ENCODE data around the gene OR2V2. TPM values are rescaled to one million over a fixed set of nuclear protein-coding genes. Genes with fewer than 3 reads are reported as not detected.

OR2V2 gene
- total RNA-seq, 2 experiments from 2014 or later, result not detected

- POLR2A ChIA-PET, result no interaction called here
- no peak for DNase-seq
- Mint-ChIP-seq H3K36me3 (ENCODE audit: low read depth) (no peaks in the 10 kb centered on the region), H3K4me3 (no peak overlapping the region), H3K27me3 (peaks cover 28% of the 10 kb centered on the region), H3K4me1 (no peaks in the 10 kb centered on the region), H3K9me3 (ENCODE audit: low read depth) (peaks cover 5% of the 10 kb centered on the region), H3K27ac (no peak overlapping the region)
- ATAC-seq, result no peak
- intact Hi-C loops (cut with DNase I, micrococcal nuclease), result no loop called here
- CTCF ChIA-PET, result no interaction called here
Measured at GRCh38 chr5:181133610-181134231, 13.7 kb upstream of the OR2V2 start.

GRCh38 chr5:181134259-181134658, 13.1 kb upstream of the OR2V2 start:
- intact Hi-C loops (cut with DNase I, micrococcal nuclease), result no loop called here
- H3K27ac Mint-ChIP-seq, result no peak overlapping the region
- no peak for ATAC-seq
- H3K9me3 Mint-ChIP-seq (ENCODE audit: low read depth), result peaks cover 7% of the 10 kb centered on the region
- H3K36me3 Mint-ChIP-seq (ENCODE audit: low read depth), result no peaks in the 10 kb centered on the region
- no peak for DNase-seq
- H3K4me3 Mint-ChIP-seq, result no peak overlapping the region
- peaks cover 26% of the 10 kb centered on the region for H3K27me3 Mint-ChIP-seq
- ChIA-PET CTCF (no interaction called here), POLR2A (no interaction called here)
- no peaks in the 10 kb centered on the region for H3K4me1 Mint-ChIP-seq

GRCh38 chr5:181136361-181136955, 10.9 kb upstream of the OR2V2 start:
- intact Hi-C loops (cut with DNase I, micrococcal nuclease), result no loop called here
- H3K27me3 Mint-ChIP-seq, result peaks cover 27% of the 10 kb centered on the region
- peaks cover 13% of the 10 kb centered on the region for H3K9me3 Mint-ChIP-seq (ENCODE audit: low read depth)
- H3K27ac Mint-ChIP-seq, result no peak overlapping the region
- CTCF ChIA-PET, result interaction anchor here (0.7 kb wide), 1 partner anchor 85 kb away, joined by 3 read pairs; no protein-coding TSS in a partner anchor
- POLR2A ChIA-PET, result no interaction called here
- DNase-seq, result no peak
- no peak overlapping the region for H3K4me3 Mint-ChIP-seq
- H3K4me1 Mint-ChIP-seq, result no peaks in the 10 kb centered on the region
- no peak for ATAC-seq
- no peaks in the 10 kb centered on the region for H3K36me3 Mint-ChIP-seq (ENCODE audit: low read depth)

- Mint-ChIP-seq H3K27ac (no peak overlapping the region), H3K4me1 (no peaks in the 10 kb centered on the region), H3K27me3 (peaks cover 28% of the 10 kb centered on the region), H3K36me3 (ENCODE audit: low read depth) (no peaks in the 10 kb centered on the region), H3K9me3 (ENCODE audit: low read depth) (peaks cover 13% of the 10 kb centered on the region), H3K4me3 (no peak overlapping the region)
- CTCF ChIA-PET, result no interaction called here
- DNase-seq (no peak), ATAC-seq (no peak)
- intact Hi-C loops (cut with DNase I, micrococcal nuclease), result no loop called here
- POLR2A ChIA-PET, result no interaction called here
Measured at GRCh38 chr5:181138258-181138657, 9.1 kb upstream of the OR2V2 start.

- peaks cover 29% of the 10 kb centered on the region for H3K27me3 Mint-ChIP-seq
- H3K9me3 Mint-ChIP-seq (ENCODE audit: low read depth), result peaks cover 17% of the 10 kb centered on the region
- ATAC-seq (no peak), DNase-seq (no peak)
- H3K4me3 Mint-ChIP-seq, result no peak overlapping the region
- POLR2A ChIA-PET, result no interaction called here
- H3K27ac Mint-ChIP-seq, result no peak overlapping the region
- no peaks in the 10 kb centered on the region for H3K4me1 Mint-ChIP-seq
- intact Hi-C loops (cut with DNase I, micrococcal nuclease), result no loop called here
- H3K36me3 Mint-ChIP-seq (ENCODE audit: low read depth), result no peaks in the 10 kb centered on the region
- CTCF ChIA-PET, result interaction anchor here (1.1 kb wide), 1 partner anchor 44 kb away, joined by 3 read pairs; no protein-coding TSS in a partner anchor
Measured at GRCh38 chr5:181140766-181141165, 6.6 kb upstream of the OR2V2 start.

GRCh38 chr5:181142054-181142453, 5.3 kb upstream of the OR2V2 start:
- CTCF ChIA-PET, result no interaction called here
- H3K27me3 Mint-ChIP-seq, result peaks cover 31% of the 10 kb centered on the region
- POLR2A ChIA-PET, result no interaction called here
- no peak for DNase-seq
- no peaks in the 10 kb centered on the region for H3K36me3 Mint-ChIP-seq (ENCODE audit: low read depth)
- no peak overlapping the region for H3K4me3 Mint-ChIP-seq
- H3K27ac Mint-ChIP-seq, result no peak overlapping the region
- no peaks in the 10 kb centered on the region for H3K4me1 Mint-ChIP-seq
- H3K9me3 Mint-ChIP-seq (ENCODE audit: low read depth), result peaks cover 17% of the 10 kb centered on the region
- intact Hi-C loops (cut with DNase I, micrococcal nuclease), result no loop called here
- no peak for ATAC-seq

- ChIA-PET POLR2A (no interaction called here), CTCF (no interaction called here)
- no peaks in the 10 kb centered on the region for H3K36me3 Mint-ChIP-seq (ENCODE audit: low read depth)
- intact Hi-C loops (cut with DNase I, micrococcal nuclease), result no loop called here
- H3K4me1 Mint-ChIP-seq, result no peaks in the 10 kb centered on the region
- no peak overlapping the region for H3K27ac Mint-ChIP-seq
- no peak overlapping the region for H3K4me3 Mint-ChIP-seq
- peaks cover 42% of the 10 kb centered on the region for H3K27me3 Mint-ChIP-seq
- H3K9me3 Mint-ChIP-seq (ENCODE audit: low read depth), result peaks cover 6% of the 10 kb centered on the region
- no peak for DNase-seq
- no peak for ATAC-seq
Measured at GRCh38 chr5:181145133-181145532, 2.3 kb upstream of the OR2V2 start.

- intact Hi-C loops (cut with DNase I, micrococcal nuclease), result no loop called here
- DNase-seq (no peak), ATAC-seq (no peak)
- Mint-ChIP-seq H3K9me3 (ENCODE audit: low read depth) (peaks cover 7% of the 10 kb centered on the region), H3K4me3 (no peak overlapping the region), H3K27ac (no peak overlapping the region), H3K27me3 (peaks cover 22% of the 10 kb centered on the region), H3K4me1 (peaks cover 13% of the 10 kb centered on the region), H3K36me3 (ENCODE audit: low read depth) (no peaks in the 10 kb centered on the region)
- CTCF ChIA-PET, result no interaction called here
- POLR2A ChIA-PET, result interaction anchor here (0.5 kb wide), 1 partner anchor 1266 kb away, joined by 12 read pairs; no protein-coding TSS in a partner anchor
Measured at GRCh38 chr5:181149355-181149754, 2.0 kb downstream of the OR2V2 start.

- Mint-ChIP-seq H3K27ac (no peak overlapping the region), H3K4me1 (peaks cover 13% of the 10 kb centered on the region), H3K9me3 (ENCODE audit: low read depth) (peaks cover 4% of the 10 kb centered on the region), H3K36me3 (ENCODE audit: low read depth) (no peaks in the 10 kb centered on the region), H3K27me3 (peaks cover 22% of the 10 kb centered on the region), H3K4me3 (no peak overlapping the region)
- no peak for DNase-seq
- ChIA-PET POLR2A (interaction anchor here (0.5 kb wide), 1 partner anchor 1267 kb away, joined by 12 read pairs; no protein-coding TSS in a partner anchor), CTCF (interaction anchor here (0.7 kb wide), 1 partner anchor 107 kb away, joined by 3 read pairs; no protein-coding TSS in a partner anchor)
- ATAC-seq, result no peak
- intact Hi-C loops (cut with DNase I, micrococcal nuclease), result no loop called here
Measured at GRCh38 chr5:181149806-181150733, 2.7 kb downstream of the OR2V2 start.

GRCh38 chr5:181151146-181151545, 3.8 kb downstream of the OR2V2 start:
- Mint-ChIP-seq H3K4me1 (peaks cover 13% of the 10 kb centered on the region), H3K4me3 (no peak overlapping the region), H3K9me3 (ENCODE audit: low read depth) (peaks cover 3% of the 10 kb centered on the region), H3K36me3 (ENCODE audit: low read depth) (no peaks in the 10 kb centered on the region), H3K27me3 (peaks cover 22% of the 10 kb centered on the region), H3K27ac (no peak overlapping the region)
- ChIA-PET CTCF (no interaction called here), POLR2A (interaction anchor here (0.6 kb wide), 1 partner anchor 75 kb away, joined by 3 read pairs; no protein-coding TSS in a partner anchor)
- intact Hi-C loops (cut with DNase I, micrococcal nuclease), result no loop called here
- DNase-seq (no peak), ATAC-seq (no peak)

GRCh38 chr5:181152406-181152805, 5.0 kb downstream of the OR2V2 start:
- POLR2A ChIA-PET, result no interaction called here
- intact Hi-C loops (cut with DNase I, micrococcal nuclease), result no loop called here
- Mint-ChIP-seq H3K9me3 (ENCODE audit: low read depth) (peaks cover 3% of the 10 kb centered on the region), H3K27ac (no peak overlapping the region), H3K36me3 (ENCODE audit: low read depth) (no peaks in the 10 kb centered on the region), H3K27me3 (peaks cover 20% of the 10 kb centered on the region), H3K4me1 (peaks cover 13% of the 10 kb centered on the region), H3K4me3 (no peak overlapping the region)
- CTCF ChIA-PET, result no interaction called here
- DNase-seq, result no peak
- no peak for ATAC-seq
